ENCODE data around the gene TMX4. TPM values are rescaled to one million over a fixed set of nuclear protein-coding genes. Genes with fewer than 3 reads are reported as not detected.

Gene TMX4
- total and polyA plus RNA-seq, 2 of the 4 experiments (the other 2 are of a cell fraction) = 5.4 to 13.6 TPM

DNA sequence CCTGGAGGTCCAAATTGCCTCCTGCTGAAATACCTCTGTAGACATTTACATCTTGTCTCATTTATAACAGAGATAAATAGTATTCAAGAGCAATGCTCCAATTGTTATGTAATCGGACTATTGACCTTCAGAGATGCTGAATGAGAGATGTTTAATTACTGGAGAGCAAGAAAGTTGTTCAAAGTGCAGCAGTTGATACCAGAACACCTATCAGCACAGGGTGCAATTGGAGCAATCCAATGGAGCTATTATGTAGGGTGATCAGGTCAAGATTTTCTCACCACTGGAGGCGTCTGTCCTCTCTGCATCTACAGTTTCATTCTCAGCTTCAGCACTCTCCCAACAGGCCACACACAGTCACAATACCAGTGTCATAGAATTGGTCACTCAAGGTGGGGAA is 19.5 kb upstream of the TMX4 start:
- H3K56ac ChIP-seq (ENCODE audit: extremely low read depth, insufficient read depth, low read length) = no peak overlapping the region
- no peak overlapping the region for H4K5ac ChIP-seq (ENCODE audit: low read depth, low read length)
- no peak overlapping the region for H2AFZ ChIP-seq (replicated peaks; ENCODE audit: low read length, poor library complexity)
- no peaks in the 10 kb centered on the region for H3K36me3 ChIP-seq (ENCODE audit: control insufficient read depth, insufficient read depth, low read length)
- intact Hi-C loops (cut with micrococcal nuclease) = no loop called here
- H4K91ac ChIP-seq (ENCODE audit: insufficient read depth, low read depth, low read length) = no peak overlapping the region
- dilution Hi-C loops (cut with HindIII; ENCODE audit: low sequenced_read_pairs, unreplicated experiment) = no loop called here
- no peak overlapping the region for H2BK20ac ChIP-seq (ENCODE audit: low read depth, low read length)
- TF ChIP-seq MAFK (IDR thresholded peaks at IDR 0.05; ENCODE audit: low read depth, low read length) (no peak), CEBPB (IDR thresholded peaks at IDR 0.05; ENCODE audit: low read depth, low read length) (no peak), CHD1 (IDR thresholded peaks at IDR 0.05; ENCODE audit: low read depth, low read length) (no peak), RCOR1 (IDR thresholded peaks at IDR 0.05; ENCODE audit: insufficient replicate concordance, low read length) (no peak), MXI1 (IDR thresholded peaks at IDR 0.05; ENCODE audit: borderline replicate concordance, low read depth, low read length) (no peak), NFE2L2 (IDR thresholded peaks at IDR 0.05; ENCODE audit: low read depth, low read length) (no peak), RAD21 (IDR thresholded peaks at IDR 0.05; ENCODE audit: low read length) (no peak), POLR2A (IDR thresholded peaks at IDR 0.05; ENCODE audit: low read depth, low read length) (no peak), RFX5 (IDR thresholded peaks at IDR 0.05; ENCODE audit: low read depth, low read length) (no peak)
- TF ChIP-seq, protein P1, sequence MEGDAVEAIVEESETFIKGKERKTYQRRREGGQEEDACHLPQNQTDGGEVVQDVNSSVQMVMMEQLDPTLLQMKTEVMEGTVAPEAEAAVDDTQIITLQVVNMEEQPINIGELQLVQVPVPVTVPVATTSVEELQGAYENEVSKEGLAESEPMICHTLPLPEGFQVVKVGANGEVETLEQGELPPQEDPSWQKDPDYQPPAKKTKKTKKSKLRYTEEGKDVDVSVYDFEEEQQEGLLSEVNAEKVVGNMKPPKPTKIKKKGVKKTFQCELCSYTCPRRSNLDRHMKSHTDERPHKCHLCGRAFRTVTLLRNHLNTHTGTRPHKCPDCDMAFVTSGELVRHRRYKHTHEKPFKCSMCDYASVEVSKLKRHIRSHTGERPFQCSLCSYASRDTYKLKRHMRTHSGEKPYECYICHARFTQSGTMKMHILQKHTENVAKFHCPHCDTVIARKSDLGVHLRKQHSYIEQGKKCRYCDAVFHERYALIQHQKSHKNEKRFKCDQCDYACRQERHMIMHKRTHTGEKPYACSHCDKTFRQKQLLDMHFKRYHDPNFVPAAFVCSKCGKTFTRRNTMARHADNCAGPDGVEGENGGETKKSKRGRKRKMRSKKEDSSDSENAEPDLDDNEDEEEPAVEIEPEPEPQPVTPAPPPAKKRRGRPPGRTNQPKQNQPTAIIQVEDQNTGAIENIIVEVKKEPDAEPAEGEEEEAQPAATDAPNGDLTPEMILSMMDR (conservative IDR thresholded peaks at IDR 0.05; ENCODE audit: low read depth, low read length) = no peak
- TF ChIP-seq, protein P2, sequence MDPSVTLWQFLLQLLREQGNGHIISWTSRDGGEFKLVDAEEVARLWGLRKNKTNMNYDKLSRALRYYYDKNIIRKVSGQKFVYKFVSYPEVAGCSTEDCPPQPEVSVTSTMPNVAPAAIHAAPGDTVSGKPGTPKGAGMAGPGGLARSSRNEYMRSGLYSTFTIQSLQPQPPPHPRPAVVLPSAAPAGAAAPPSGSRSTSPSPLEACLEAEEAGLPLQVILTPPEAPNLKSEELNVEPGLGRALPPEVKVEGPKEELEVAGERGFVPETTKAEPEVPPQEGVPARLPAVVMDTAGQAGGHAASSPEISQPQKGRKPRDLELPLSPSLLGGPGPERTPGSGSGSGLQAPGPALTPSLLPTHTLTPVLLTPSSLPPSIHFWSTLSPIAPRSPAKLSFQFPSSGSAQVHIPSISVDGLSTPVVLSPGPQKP (IDR thresholded peaks at IDR 0.05; ENCODE audit: borderline replicate concordance, low read depth, low read length) = no peak
- H2AK5ac ChIP-seq (ENCODE audit: low read depth, low read length) = no peak overlapping the region
- no peaks in the 10 kb centered on the region for H3K4me1 ChIP-seq (ENCODE audit: control insufficient read depth, insufficient read depth, low read length)
- no peak overlapping the region for H3K4ac ChIP-seq (ENCODE audit: low read depth, low read length)
- H2BK120ac ChIP-seq (ENCODE audit: low read depth, low read length) = no peak overlapping the region
- H4K8ac ChIP-seq (ENCODE audit: low read depth in 2 of 2, low read length in 2 of 2) = no peak overlapping the region
- H3K14ac ChIP-seq (replicated peaks; ENCODE audit: low read depth, low read length) = no peak overlapping the region
- no peak overlapping the region for H2AK9ac ChIP-seq (replicated peaks; ENCODE audit: low read depth, low read length, poor library complexity)
- no peak overlapping the region for H3K23ac ChIP-seq (ENCODE audit: low read depth, low read length)
- H3K79me1 ChIP-seq (ENCODE audit: low read depth in 1 of 2, low read length in 2 of 2) = no peaks in the 10 kb centered on the region
- no peak overlapping the region for H3K18ac ChIP-seq (ENCODE audit: low read depth, low read length)
- ATAC-seq (ENCODE audit: low read depth) (no peak), DNase-seq (no peak)
- no peak overlapping the region for H3K27ac ChIP-seq (ENCODE audit: insufficient read depth, low read length)
- ChIA-PET CTCF (no interaction called here), POLR2A (ENCODE audit: unreplicated experiment) (no interaction called here)
- peaks cover 9% of the 10 kb centered on the region for H3K27me3 ChIP-seq (ENCODE audit: control insufficient read depth, insufficient read depth, low read length)
- no peak overlapping the region for H3K4me3 ChIP-seq (ENCODE audit: insufficient read depth, low read depth, low read length)
- no CpG with 5 or more reads among the region's 2 CpGs for WGBS, 2 experiments (ENCODE audit: extremely low coverage in 2 of 2, insufficient read length in 1 of 2)
- BruUV-seq (replicated peaks) = no TSS peak
- no peak overlapping the region for H3K9ac ChIP-seq (ENCODE audit: low read depth, low read length)
- H2BK15ac ChIP-seq (ENCODE audit: low read depth, low read length) = no peak overlapping the region
- no peak overlapping the region for H2BK5ac ChIP-seq (ENCODE audit: low read depth, low read length, poor library complexity, severe bottlenecking)
- no peaks in the 10 kb centered on the region for H3K9me1 ChIP-seq (ENCODE audit: insufficient read depth, low read length)
- H4K20me1 ChIP-seq (ENCODE audit: insufficient read depth, low read length) = no peaks in the 10 kb centered on the region
- in situ Hi-C loops (cut with MboI; ENCODE audit: low sequenced_read_pairs) = no loop called here
- H3K4me2 ChIP-seq (ENCODE audit: low read depth, low read length) = no peak overlapping the region
- H3K9me3 ChIP-seq (ENCODE audit: control insufficient read depth, insufficient read depth, low read length) = no peaks in the 10 kb centered on the region

Data from IMR-90 (cell line).